CD14-positive monocyte (primary cell): ENCODE measurements around the gene STMN3. TPM values are rescaled to one million over a fixed set of nuclear protein-coding genes. Genes with fewer than 3 reads are reported as not detected.

Source experiments
- DNase-seq, 3 donors: peaks; one replicate each; pipeline ENCODE4 v3.0.0-alpha.2; 2011 to 2022
- H2AFZ ChIP-seq: 2 replicates; pipeline ENCODE4 v1.6.0; 2012; ENCODE audit warnings: mild to moderate bottlenecking, low read depth, low read length, inconsistent platforms; ENCODE audit not compliant: insufficient read depth, poor library complexity, severe bottlenecking
- H3K27ac ChIP-seq, 2 donors: 1 replicate in 1 of 2; 2 replicates in 1 of 2; pipeline ENCODE4 v1.5.1; 2012 to 2013; ENCODE audit warnings: low read length in 2 of 2, control low read depth in 1 of 2, inconsistent platforms in 1 of 2, low read depth in 1 of 2, mild to moderate bottlenecking in 1 of 2
- H3K27me3 ChIP-seq, 2 donors: one replicate each; pipeline versions ENCODE4 v1.6.0 to v1.6.1; 2011 to 2013; ENCODE audit warnings: low read length in 2 of 2; ENCODE audit not compliant: control insufficient read depth in 2 of 2, insufficient read depth in 2 of 2
- H3K36me3 ChIP-seq, 2 donors: replicated peaks in 1 of 2; 1 replicate in 1 of 2; 2 replicates in 1 of 2; pipeline versions ENCODE4 v1.5.1 to v1.6.1; 2012 to 2013; ENCODE audit warnings: low read length in 2 of 2, control low read depth in 1 of 2, inconsistent platforms in 1 of 2, mild to moderate bottlenecking in 1 of 2; ENCODE audit not compliant: insufficient read depth in 2 of 2, control insufficient read depth in 1 of 2
- H3K4me1 ChIP-seq, 2 donors: 1 replicate in 1 of 2; 2 replicates in 1 of 2; pipeline versions ENCODE4 v1.5.1 to v1.6.1; 2012 to 2013; ENCODE audit warnings: low read length in 2 of 2, control low read depth in 1 of 2, inconsistent platforms in 1 of 2, mild to moderate bottlenecking in 1 of 2, moderate library complexity in 1 of 2; ENCODE audit not compliant: insufficient read depth in 2 of 2, control insufficient read depth in 1 of 2
- H3K4me2 ChIP-seq: replicated peaks from 2 replicates; pipeline ENCODE3; 2012; ENCODE audit warnings: low read length, moderate library complexity, mild to moderate bottlenecking; ENCODE audit not compliant: poor library complexity, severe bottlenecking; ENCODE audit errors: extremely low read depth
- H3K4me3 ChIP-seq, 3 experiments: fragments of 200-600 bp in 1 of 3; sonication (generic) in 1 of 3; replicated peaks in 1 of 3; 1 replicate in 2 of 3; 2 replicates in 1 of 3; pipeline ENCODE4 v1.5.1; 2011 to 2013; ENCODE audit warnings: low read length in 3 of 3, mild to moderate bottlenecking in 3 of 3, control low read depth in 2 of 3, low read depth in 2 of 3, inconsistent platforms in 1 of 3, moderate library complexity in 1 of 3
- H3K79me2 ChIP-seq: 2 replicates; pipeline ENCODE4 v1.6.0; 2012; ENCODE audit warnings: mild to moderate bottlenecking, control low read depth, inconsistent platforms, low read length, moderate library complexity; ENCODE audit not compliant: insufficient read depth
- H3K9ac ChIP-seq: 2 replicates; pipeline ENCODE4 v1.6.0; 2017; ENCODE audit warnings: low read length, mild to moderate bottlenecking; ENCODE audit not compliant: insufficient read depth, poor library complexity, severe bottlenecking
- H3K9me3 ChIP-seq, 2 donors: replicated peaks in 1 of 2; 1 replicate in 1 of 2; 2 replicates in 1 of 2; pipeline versions ENCODE4 v1.5.1 to v1.6.1; 2012 to 2013; ENCODE audit warnings: low read length in 2 of 2, control low read depth in 1 of 2; ENCODE audit not compliant: control insufficient read depth in 1 of 2, insufficient read depth in 1 of 2
- H4K20me1 ChIP-seq: 2 replicates; pipeline ENCODE4 v1.6.0; 2012; ENCODE audit warnings: mild to moderate bottlenecking, low read length, control low read depth, moderate library complexity; ENCODE audit not compliant: insufficient read depth
- H3K27ac Mint-ChIP-seq, 7 donors: one replicate each; pipeline ENCODE4 v1.8.0; 2020; ENCODE audit warnings: mild to moderate bottlenecking in 7 of 7, mixed read lengths in 7 of 7, moderate library complexity in 6 of 7, inconsistent platforms in 2 of 7
- H3K27me3 Mint-ChIP-seq, 3 donors: one replicate each; pipeline ENCODE4 v1.8.0; 2021 to 2022; ENCODE audit warnings: low read depth in 3 of 3, mild to moderate bottlenecking in 3 of 3, mixed read lengths in 3 of 3, moderate library complexity in 3 of 3, inconsistent platforms in 1 of 3
- H3K36me3 Mint-ChIP-seq, 2 donors: one replicate each; pipeline ENCODE4 v1.8.0; 2020; ENCODE audit warnings: mixed read lengths in 2 of 2, inconsistent platforms in 1 of 2, mild to moderate bottlenecking in 1 of 2
- H3K4me1 Mint-ChIP-seq: one replicate; pipeline ENCODE4 v1.8.0; 2020; ENCODE audit warnings: mild to moderate bottlenecking, mixed read lengths
- H3K4me3 Mint-ChIP-seq, 2 donors: one replicate each; pipeline ENCODE4 v1.8.0; 2020; ENCODE audit warnings: mild to moderate bottlenecking in 2 of 2, mixed read lengths in 2 of 2, moderate library complexity in 1 of 2
- H3K9me3 Mint-ChIP-seq, 7 donors: one replicate each; pipeline ENCODE4 v1.8.0; 2020 to 2022; ENCODE audit warnings: mixed read lengths in 7 of 7, mild to moderate bottlenecking in 6 of 7, moderate library complexity in 6 of 7, inconsistent platforms in 2 of 7
- WGBS: methylation state at CpG from one replicate; pipeline ENCODE4 v1.1.5; 2013; ENCODE audit warnings: missing lambda C conversion rate; ENCODE audit not compliant: insufficient coverage; 5-methylcytosine and 5-hydroxymethylcytosine counted together
- intact Hi-C, 2 donors: fragments of 100-400 bp; cut with micrococcal nuclease; formaldehyde crosslinking; loops; one replicate each; pipeline versions ENCODE4 v1.15.0 to v1.15.1; 2023
- polyA plus RNA-seq, 3 donors: library from polyadenylated mRNA; depleted of rRNA in 1 of 3; unstranded in 2 of 3; stranded (reverse) in 1 of 3; fragments of 300-500 nt in 2 of 3; fragments of >200 nt in 1 of 3; fragmentation: Illumina TruSeq in 2 of 3; gene quantifications; 1 replicate in 2 of 3; 2 replicates in 1 of 3; pipeline ENCODE4 v1.2.3, GENCODE V29; 2012 to 2021
- TF ChIP-seq, protein P1 (sequence below): fragments of 200-600 bp; IDR thresholded peaks from one replicate; pipeline ENCODE4 v1.8.0; 2022; ENCODE audit warnings: antibody characterized with exemption, mild to moderate bottlenecking

The STMN3 gene
- polyA plus RNA-seq, 3 donors: 0.10 to 8.1 (median 0.15) TPM

- Mint-ChIP-seq H3K4me3 (no peak overlapping the region), H3K36me3 (peaks cover 58 to 73% of the 10 kb centered on the region in 2 donors), H3K27me3 (peaks cover 0 to 3% (median 0%) of the 10 kb centered on the region in 3 donors), H3K9me3 (peaks cover 0 to 1% (median 0%) of the 10 kb centered on the region in 7 donors), H3K4me1 (peaks cover 18% of the 10 kb centered on the region), H3K27ac (no peak overlapping the region)
- DNase-seq: no peak
- intact Hi-C loops: no loop called here
- Histone ChIP-seq H3K4me3 (no peak overlapping the region), H3K27me3 (no peaks in the 10 kb centered on the region), H3K27ac (no peak overlapping the region), H3K4me2 (no peak overlapping the region), H3K36me3 (peaks cover 52 to 75% of the 10 kb centered on the region in 2 donors), H3K79me2 (peaks cover 9% of the 10 kb centered on the region), H2AFZ (no peak overlapping the region), H3K9ac (no peak overlapping the region), H3K9me3 (no peaks in the 10 kb centered on the region), H4K20me1 (no peaks in the 10 kb centered on the region), H3K4me1 (peaks cover 13 to 14% of the 10 kb centered on the region in 2 donors)
- TF ChIP-seq, protein P1, sequence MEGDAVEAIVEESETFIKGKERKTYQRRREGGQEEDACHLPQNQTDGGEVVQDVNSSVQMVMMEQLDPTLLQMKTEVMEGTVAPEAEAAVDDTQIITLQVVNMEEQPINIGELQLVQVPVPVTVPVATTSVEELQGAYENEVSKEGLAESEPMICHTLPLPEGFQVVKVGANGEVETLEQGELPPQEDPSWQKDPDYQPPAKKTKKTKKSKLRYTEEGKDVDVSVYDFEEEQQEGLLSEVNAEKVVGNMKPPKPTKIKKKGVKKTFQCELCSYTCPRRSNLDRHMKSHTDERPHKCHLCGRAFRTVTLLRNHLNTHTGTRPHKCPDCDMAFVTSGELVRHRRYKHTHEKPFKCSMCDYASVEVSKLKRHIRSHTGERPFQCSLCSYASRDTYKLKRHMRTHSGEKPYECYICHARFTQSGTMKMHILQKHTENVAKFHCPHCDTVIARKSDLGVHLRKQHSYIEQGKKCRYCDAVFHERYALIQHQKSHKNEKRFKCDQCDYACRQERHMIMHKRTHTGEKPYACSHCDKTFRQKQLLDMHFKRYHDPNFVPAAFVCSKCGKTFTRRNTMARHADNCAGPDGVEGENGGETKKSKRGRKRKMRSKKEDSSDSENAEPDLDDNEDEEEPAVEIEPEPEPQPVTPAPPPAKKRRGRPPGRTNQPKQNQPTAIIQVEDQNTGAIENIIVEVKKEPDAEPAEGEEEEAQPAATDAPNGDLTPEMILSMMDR: no peak
- WGBS: 99% methylated on average over 9 of the region's 9 CpGs
Observed at GRCh38 chr20:63662813-63663189, 9.6 kb upstream of the STMN3 start.

DNA sequence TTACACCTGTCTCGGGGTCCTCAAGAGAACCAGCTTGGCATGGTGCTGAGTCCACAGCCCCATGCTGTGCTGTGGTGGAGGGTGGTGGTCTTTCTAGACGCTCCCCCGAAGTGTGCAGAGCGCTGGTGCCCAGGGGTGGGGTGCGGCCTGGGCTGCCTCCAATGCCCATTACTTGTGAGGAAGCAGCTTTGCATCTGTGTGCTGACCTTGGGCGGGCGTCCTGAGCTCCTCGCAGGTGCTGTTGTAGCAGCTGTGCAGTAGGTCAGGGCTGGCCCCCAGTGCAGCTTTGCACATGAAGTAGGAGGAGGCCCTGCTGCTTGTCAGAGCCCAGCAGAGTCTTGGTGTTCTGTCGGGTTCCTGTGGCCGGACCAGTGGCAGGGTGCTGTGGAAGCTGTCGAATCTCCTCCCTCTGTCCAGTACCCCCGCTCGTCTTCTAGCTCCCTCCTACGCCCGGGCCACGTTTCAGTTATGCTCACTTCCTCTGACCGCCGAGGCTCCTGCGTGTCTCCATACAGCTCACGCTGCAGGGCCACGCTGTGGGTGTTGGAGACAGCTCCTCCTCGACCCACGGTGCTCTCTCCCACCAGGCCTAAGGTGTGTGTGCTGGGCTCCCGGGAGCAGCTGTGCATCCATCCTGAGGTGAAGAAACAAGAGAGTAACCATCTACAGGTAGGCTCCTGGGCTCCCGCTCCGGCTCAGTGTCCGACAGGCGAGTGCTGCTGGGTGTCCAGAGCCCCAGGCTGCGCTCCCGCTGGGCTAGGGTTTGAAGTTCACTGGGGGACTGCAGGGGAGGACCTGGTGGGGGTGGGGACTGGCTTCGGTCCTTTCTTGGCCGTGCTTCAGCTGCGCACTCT is 9.0 kb upstream of the STMN3 start:
- H3K79me2 ChIP-seq: peaks cover 9% of the 10 kb centered on the region
- H3K27me3 ChIP-seq: no peaks in the 10 kb centered on the region
- H2AFZ ChIP-seq: no peak overlapping the region
- WGBS: 96% methylated on average over 24 of the region's 33 CpGs
- no peak for DNase-seq
- H3K36me3 ChIP-seq: peaks cover 45 to 69% of the 10 kb centered on the region in 2 donors
- Mint-ChIP-seq H3K4me1 (peaks cover 25% of the 10 kb centered on the region), H3K27me3 (peaks cover 0 to 3% (median 0%) of the 10 kb centered on the region in 3 donors), H3K36me3 (peaks cover 52 to 67% of the 10 kb centered on the region in 2 donors), H3K4me3 (no peak overlapping the region), H3K27ac (peak overlapping the region in 1 of 7 donors; percentile 66), H3K9me3 (peaks cover 0 to 1% (median 0%) of the 10 kb centered on the region in 7 donors)
- no peaks in the 10 kb centered on the region for H3K9me3 ChIP-seq
- no peak overlapping the region for H3K4me3 ChIP-seq
- no peak overlapping the region for H3K9ac ChIP-seq
- intact Hi-C loops: no loop called here
- peaks cover 19 to 20% of the 10 kb centered on the region in 2 donors for H3K4me1 ChIP-seq
- TF ChIP-seq, protein P1: no peak
- no peaks in the 10 kb centered on the region for H4K20me1 ChIP-seq
- no peak overlapping the region for H3K27ac ChIP-seq
- no peak overlapping the region for H3K4me2 ChIP-seq
